Caco-2 (cell line): Measurements from ENCODE around the gene PPFIA1. TPM values are rescaled to one million over a fixed set of nuclear protein-coding genes. Genes with fewer than 3 reads are reported as not detected.
A peak's percentile ranks its signal among the peaks of the same experiment; 100 is the strongest.

Source experiments
- BruUV-seq: library from RNA; stranded (reverse); fragments of 400-500 nt; replicated peaks from 2 replicates; lab custom pipeline; 2021; lab: Mats Ljungman, UMichigan
- CTCF ChIA-PET: fragments of 300-600 bp; sonication (Branson Sonifier 250); formaldehyde crosslinking; loops from one replicate; lab custom pipeline; 2022; ENCODE audit warnings: antibody characterized with exemption; lab: Charles Lee
- POLR2A ChIA-PET: fragments of 300-600 bp; sonication (Branson Sonifier 250); formaldehyde crosslinking; loops from one replicate; lab custom pipeline; 2022; ENCODE audit warnings: antibody characterized with exemption; lab: Charles Lee
- DNase-seq, 2 experiments: peaks; one replicate each; pipeline versions ENCODE4 v3.0.0 to v3.0.0-alpha.2; 2020 to 2022
- H3K27me3 ChIP-seq: replicated peaks from 2 replicates; pipeline ENCODE4 v1.6.0; 2011; ENCODE audit warnings: low read length; ENCODE audit not compliant: control insufficient read depth, insufficient read depth
- H3K36me3 ChIP-seq: 2 replicates; pipeline ENCODE4 v1.5.1; 2011; ENCODE audit warnings: low read length; ENCODE audit not compliant: control insufficient read depth, insufficient read depth
- H3K4me1 ChIP-seq: fragments of 250-450 bp; sonication (Bioruptor Pico); 2 replicates; pipeline ENCODE4 v1.5.1; 2020; ENCODE audit warnings: mild to moderate bottlenecking
- H3K4me3 ChIP-seq: 2 replicates; pipeline ENCODE4 v1.5.1; 2011; ENCODE audit warnings: low read depth, mild to moderate bottlenecking, control low read depth, low read length
- H3K9me3 ChIP-seq: fragments of 250-450 bp; sonication (Bioruptor Pico); 2 replicates; pipeline ENCODE4 v1.5.1; 2020; ENCODE audit warnings: mild to moderate bottlenecking, moderate library complexity
- H3K27ac Mint-ChIP-seq: one replicate; pipeline ENCODE4 v1.8.0; 2022; ENCODE audit warnings: mixed read lengths; ENCODE audit not compliant: unreplicated experiment
- H3K27me3 Mint-ChIP-seq: one replicate; pipeline ENCODE4 v1.8.0; 2022; ENCODE audit warnings: mixed read lengths; ENCODE audit not compliant: insufficient read depth, unreplicated experiment
- H3K36me3 Mint-ChIP-seq: one replicate; pipeline ENCODE4 v1.8.0; 2022; ENCODE audit warnings: mild to moderate bottlenecking, mixed read lengths; ENCODE audit not compliant: insufficient read depth, unreplicated experiment
- H3K4me1 Mint-ChIP-seq: one replicate; pipeline ENCODE4 v1.8.0; 2022; ENCODE audit warnings: low read depth, mixed read lengths; ENCODE audit not compliant: unreplicated experiment
- H3K4me3 Mint-ChIP-seq: one replicate; pipeline ENCODE4 v1.8.0; 2022; ENCODE audit warnings: mild to moderate bottlenecking, moderate library complexity, mixed read lengths; ENCODE audit not compliant: unreplicated experiment
- H3K9me3 Mint-ChIP-seq: one replicate; pipeline ENCODE4 v1.8.0; 2022; ENCODE audit warnings: mixed read lengths; ENCODE audit not compliant: unreplicated experiment
- intact Hi-C: fragments of 100-400 bp; cut with micrococcal nuclease; formaldehyde crosslinking; loops from one replicate; pipeline ENCODE4 v1.10.0; 2022; ENCODE audit not compliant: unreplicated experiment
- total RNA-seq: library from RNA; stranded (reverse); gene quantifications from 2 replicates; pipeline ENCODE4 v1.2.3, GENCODE V29; 2022
- TF ChIP-seq, protein P1 (sequence below), 2 experiments: fragments of 200-600 bp in 1 of 2; IDR thresholded peaks; 1 replicate in 1 of 2; 2 replicates in 1 of 2; pipeline versions ENCODE4 v1.5.1 to v1.8.0; 2011 to 2022; ENCODE audit warnings: antibody characterized with exemption in 1 of 2, control low read depth in 1 of 2, inconsistent platforms in 1 of 2, low read depth in 1 of 2, low read length in 1 of 2, mild to moderate bottlenecking in 1 of 2, moderate library complexity in 1 of 2; ENCODE audit not compliant: insufficient read depth in 1 of 2, severe bottlenecking in 1 of 2, unreplicated experiment in 1 of 2

PPFIA1 gene
- total RNA-seq, 1 experiment from 2014 or later, result 148 TPM

DNA sequence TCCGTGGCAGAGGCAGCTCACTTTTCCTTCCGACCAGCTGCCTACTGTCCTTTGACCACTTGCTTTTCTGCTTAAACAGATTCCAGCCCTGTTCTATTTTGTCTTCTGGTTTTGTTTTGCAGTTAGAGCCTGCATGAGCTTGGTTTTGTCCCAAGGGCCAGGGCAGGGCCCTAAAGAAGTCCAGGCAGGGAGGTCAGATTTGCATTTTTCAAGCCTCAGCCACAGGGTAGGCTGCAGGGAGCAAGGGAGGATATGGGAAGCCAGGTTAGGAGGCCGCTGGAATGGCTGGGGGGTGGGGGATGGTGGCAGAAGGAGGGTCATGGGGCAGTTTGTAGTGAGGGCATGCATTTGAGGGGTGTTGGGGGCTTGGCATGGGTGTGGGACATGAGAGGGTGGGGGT lies 44.3 kb upstream of the PPFIA1 start:
- Histone ChIP-seq H3K36me3 (no peaks in the 10 kb centered on the region), H3K9me3 (no peaks in the 10 kb centered on the region), H3K4me1 (peaks cover 18% of the 10 kb centered on the region), H3K4me3 (no peak overlapping the region), H3K27me3 (no peaks in the 10 kb centered on the region)
- no peaks in the 10 kb centered on the region for H3K36me3 Mint-ChIP-seq
- H3K27ac Mint-ChIP-seq, result no peak overlapping the region
- POLR2A ChIA-PET, result no interaction called here
- DNase-seq, result no peak
- no TSS peak for BruUV-seq
- TF ChIP-seq, protein P1, sequence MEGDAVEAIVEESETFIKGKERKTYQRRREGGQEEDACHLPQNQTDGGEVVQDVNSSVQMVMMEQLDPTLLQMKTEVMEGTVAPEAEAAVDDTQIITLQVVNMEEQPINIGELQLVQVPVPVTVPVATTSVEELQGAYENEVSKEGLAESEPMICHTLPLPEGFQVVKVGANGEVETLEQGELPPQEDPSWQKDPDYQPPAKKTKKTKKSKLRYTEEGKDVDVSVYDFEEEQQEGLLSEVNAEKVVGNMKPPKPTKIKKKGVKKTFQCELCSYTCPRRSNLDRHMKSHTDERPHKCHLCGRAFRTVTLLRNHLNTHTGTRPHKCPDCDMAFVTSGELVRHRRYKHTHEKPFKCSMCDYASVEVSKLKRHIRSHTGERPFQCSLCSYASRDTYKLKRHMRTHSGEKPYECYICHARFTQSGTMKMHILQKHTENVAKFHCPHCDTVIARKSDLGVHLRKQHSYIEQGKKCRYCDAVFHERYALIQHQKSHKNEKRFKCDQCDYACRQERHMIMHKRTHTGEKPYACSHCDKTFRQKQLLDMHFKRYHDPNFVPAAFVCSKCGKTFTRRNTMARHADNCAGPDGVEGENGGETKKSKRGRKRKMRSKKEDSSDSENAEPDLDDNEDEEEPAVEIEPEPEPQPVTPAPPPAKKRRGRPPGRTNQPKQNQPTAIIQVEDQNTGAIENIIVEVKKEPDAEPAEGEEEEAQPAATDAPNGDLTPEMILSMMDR (IDR thresholded peaks at IDR 0.05; ENCODE audit: insufficient read depth in 1 of 2, low read depth in 1 of 2, low read length in 1 of 2, severe bottlenecking in 1 of 2, unreplicated experiment in 1 of 2), result no peak
- peaks cover 6% of the 10 kb centered on the region for H3K4me1 Mint-ChIP-seq
- no peaks in the 10 kb centered on the region for H3K27me3 Mint-ChIP-seq
- CTCF ChIA-PET, result no interaction called here
- H3K4me3 Mint-ChIP-seq, result no peak overlapping the region
- intact Hi-C loops, result loop anchor here (5.0 kb wide), 1 partner anchor 46 kb away; the partner anchor contains the start of gene PPFIA1
- no peaks in the 10 kb centered on the region for H3K9me3 Mint-ChIP-seq

DNA sequence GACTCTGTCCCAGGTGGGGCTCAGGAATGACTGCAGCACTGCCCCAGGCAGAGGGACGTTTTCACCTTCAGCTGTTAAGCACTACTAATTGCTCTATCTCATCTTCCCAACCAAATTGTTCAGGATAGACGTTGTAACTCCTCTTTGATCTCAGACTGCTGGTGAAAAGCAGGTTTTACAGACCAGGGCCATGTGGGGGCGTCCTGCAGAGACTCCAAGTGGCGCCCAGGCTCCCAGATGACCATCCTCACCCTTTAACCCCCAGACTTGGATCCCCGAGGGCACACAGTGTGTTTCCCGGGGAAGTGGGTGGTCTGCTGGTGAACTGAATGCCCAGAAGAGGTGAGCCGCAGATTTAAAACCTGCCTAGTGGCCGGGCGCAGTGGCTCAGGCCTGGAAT lies 43.5 kb upstream of the PPFIA1 start:
- no peaks in the 10 kb centered on the region for H3K27me3 ChIP-seq
- POLR2A ChIA-PET, result interaction anchor here (0.6 kb wide), 1 partner anchor 41 kb away, joined by 10 read pairs; no protein-coding TSS in a partner anchor

DNA sequence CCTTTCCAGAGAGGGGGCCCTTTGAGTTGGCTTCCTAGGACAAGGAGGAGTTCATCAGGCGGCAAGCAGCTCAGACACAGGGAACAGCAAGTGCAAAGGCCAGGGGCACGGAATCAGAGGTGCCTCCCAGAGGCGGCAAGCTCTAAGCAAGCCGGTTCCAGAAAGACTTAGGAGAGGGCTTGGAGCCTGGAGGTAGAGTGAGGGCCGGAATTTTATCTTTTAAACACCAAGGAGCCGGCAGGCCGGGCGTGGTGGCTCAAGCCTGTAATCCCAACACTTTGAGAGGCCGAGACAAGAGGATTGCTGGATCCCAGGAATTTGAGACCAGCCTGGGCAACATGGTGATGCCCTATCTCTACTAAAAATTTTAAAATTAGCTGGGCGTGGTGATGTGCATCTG lies 40.8 kb upstream of the PPFIA1 start:
- no peak for DNase-seq
- ChIA-PET CTCF (no interaction called here), POLR2A (no interaction called here)
- Histone ChIP-seq H3K36me3 (no peaks in the 10 kb centered on the region), H3K4me1 (peaks cover 18% of the 10 kb centered on the region), H3K9me3 (no peaks in the 10 kb centered on the region), H3K4me3 (no peak overlapping the region), H3K27me3 (no peaks in the 10 kb centered on the region)
- no peaks in the 10 kb centered on the region for H3K27me3 Mint-ChIP-seq
- H3K4me1 Mint-ChIP-seq, result peaks cover 21% of the 10 kb centered on the region
- peak overlapping the region; percentile 29 for H3K27ac Mint-ChIP-seq
- intact Hi-C loops, result loop anchor here (5.0 kb wide), 1 partner anchor 43 kb away; the partner anchor contains the start of gene PPFIA1
- no peak overlapping the region for H3K4me3 Mint-ChIP-seq
- no peaks in the 10 kb centered on the region for H3K9me3 Mint-ChIP-seq
- no TSS peak for BruUV-seq
- TF ChIP-seq, protein P1 (IDR thresholded peaks at IDR 0.05; ENCODE audit: insufficient read depth in 1 of 2, low read depth in 1 of 2, low read length in 1 of 2, severe bottlenecking in 1 of 2, unreplicated experiment in 1 of 2), result no peak
- H3K36me3 Mint-ChIP-seq, result no peaks in the 10 kb centered on the region

More for the DNA sequence above, 43.5 kb upstream of the PPFIA1 start:
- no peaks in the 10 kb centered on the region for H3K9me3 ChIP-seq
- intact Hi-C loops, result loop anchor here (5.0 kb wide), 1 partner anchor 45 kb away; the partner anchor contains the start of gene PPFIA1
- peak in 1 of 2 experiments; percentile 69 for DNase-seq
- no peaks in the 10 kb centered on the region for H3K27me3 Mint-ChIP-seq
- H3K4me1 ChIP-seq, result peaks cover 18% of the 10 kb centered on the region
- no peak overlapping the region for H3K4me3 ChIP-seq
- H3K4me1 Mint-ChIP-seq, result peaks cover 6% of the 10 kb centered on the region
- no peaks in the 10 kb centered on the region for H3K36me3 ChIP-seq
- H3K4me3 Mint-ChIP-seq, result no peak overlapping the region
- BruUV-seq, result no TSS peak
- H3K9me3 Mint-ChIP-seq, result no peaks in the 10 kb centered on the region
- CTCF ChIA-PET, result no interaction called here
- H3K27ac Mint-ChIP-seq, result no peak overlapping the region
- TF ChIP-seq, protein P1 (IDR thresholded peaks at IDR 0.05; ENCODE audit: insufficient read depth in 1 of 2, low read depth in 1 of 2, low read length in 1 of 2, severe bottlenecking in 1 of 2, unreplicated experiment in 1 of 2), result peak; percentile 45 to 67
- no peaks in the 10 kb centered on the region for H3K36me3 Mint-ChIP-seq
